MM.1S (cell line): ENCODE results near the gene DAND5.

Experiments used
- CTCF ChIP-seq: fragments of 300-600 bp; sonication (generic); IDR thresholded peaks from 2 replicates; pipeline ENCODE4 v1.5.1; 2016; ENCODE audit warnings: antibody characterized with exemption, low read length, mixed read lengths
- EZH2 ChIP-seq: fragments of 300-600 bp; sonication (generic); optimal IDR thresholded peaks from 2 replicates; pipeline ENCODE3; 2017; ENCODE audit warnings: low read depth, mild to moderate bottlenecking, antibody characterized with exemption, low read length, mixed read lengths

- TF ChIP-seq CTCF (no peak), EZH2 (no peak)
Observed at GRCh38 chr19:13018035-13018914, 48.9 kb downstream of the DAND5 start.
